Activated B cell treated with CpG ODN at 0.5 μM for 24 hours (primary cell): ENCODE data around the gene ERICH2. TPM values are rescaled to one million over a fixed set of nuclear protein-coding genes. Genes with fewer than 3 reads are reported as not detected.

Experiments
- ATAC-seq: fragments of 200-7000 bp; cut with Tn5 transposase; one replicate; pipeline ENCODE4 v1.10.0; 2021; ENCODE audit warnings: low read depth, mild to moderate bottlenecking, moderate library complexity
- CTCF ChIA-PET: fragments of 350-600 bp; sonication (Branson Sonifier 250); formaldehyde crosslinking; loops from one replicate; lab custom pipeline; 2021; ENCODE audit warnings: antibody characterized with exemption; lab: Charles Lee
- POLR2A ChIA-PET: fragments of 350-600 bp; sonication (Branson Sonifier 250); formaldehyde crosslinking; loops from one replicate; lab custom pipeline; 2021; ENCODE audit warnings: antibody characterized with exemption; lab: Charles Lee
- DNase-seq: peaks from one replicate; pipeline ENCODE4 v3.0.0; 2022
- H3K27ac Mint-ChIP-seq: one replicate; pipeline ENCODE4 v1.8.0; 2020; ENCODE audit warnings: mixed read lengths
- H3K27me3 Mint-ChIP-seq: one replicate; pipeline ENCODE4 v1.8.0; 2021; ENCODE audit warnings: mixed read lengths
- H3K36me3 Mint-ChIP-seq: one replicate; pipeline ENCODE4 v1.8.0; 2021; ENCODE audit warnings: low read depth, mixed read lengths
- H3K4me1 Mint-ChIP-seq: one replicate; pipeline ENCODE4 v1.8.0; 2021; ENCODE audit warnings: mixed read lengths
- H3K4me3 Mint-ChIP-seq: one replicate; pipeline ENCODE4 v1.8.0; 2020; ENCODE audit warnings: mild to moderate bottlenecking, mixed read lengths
- H3K9me3 Mint-ChIP-seq: one replicate; pipeline ENCODE4 v1.8.0; 2020; ENCODE audit warnings: mixed read lengths
- intact Hi-C: fragments of 100-400 bp; cut with micrococcal nuclease; formaldehyde crosslinking; loops from one replicate; pipeline ENCODE4 v1.15.1; 2024
- total RNA-seq: library from RNA; stranded (reverse); gene quantifications from 2 replicates; pipeline ENCODE4 v1.2.3, GENCODE V29; 2022
- TF ChIP-seq, protein P1 (sequence below): fragments of 200-600 bp; IDR thresholded peaks from one replicate; pipeline ENCODE4 v1.8.0; 2022; ENCODE audit warnings: antibody characterized with exemption, mild to moderate bottlenecking

The ERICH2 gene
- total RNA-seq, 1 donor from 2014 or later: not detected

DNA sequence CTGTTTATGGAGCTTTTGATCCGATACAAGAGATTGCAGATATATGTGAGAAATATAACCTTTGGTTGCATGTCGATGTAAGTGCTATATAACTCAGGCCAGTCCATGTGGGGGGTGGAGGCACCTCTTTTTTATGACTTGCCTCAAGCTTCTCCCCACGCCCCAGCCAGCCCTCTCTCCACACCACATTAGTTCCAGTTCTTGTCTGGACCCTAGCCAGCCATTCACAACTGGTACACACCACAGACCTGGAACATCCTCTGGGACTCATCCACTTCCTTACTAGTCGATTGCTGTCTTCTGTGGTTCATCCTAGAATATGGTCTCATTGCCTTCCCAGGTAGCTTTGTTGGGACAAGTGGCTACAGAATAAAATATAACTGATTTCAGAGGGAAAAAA is 77.5 kb downstream of the ERICH2 start:
- no peaks in the 10 kb centered on the region for H3K4me1 Mint-ChIP-seq
- no peak overlapping the region for H3K4me3 Mint-ChIP-seq
- intact Hi-C loops: no loop called here
- peaks cover 11% of the 10 kb centered on the region for H3K27me3 Mint-ChIP-seq
- H3K36me3 Mint-ChIP-seq: no peaks in the 10 kb centered on the region
- TF ChIP-seq, protein P1, sequence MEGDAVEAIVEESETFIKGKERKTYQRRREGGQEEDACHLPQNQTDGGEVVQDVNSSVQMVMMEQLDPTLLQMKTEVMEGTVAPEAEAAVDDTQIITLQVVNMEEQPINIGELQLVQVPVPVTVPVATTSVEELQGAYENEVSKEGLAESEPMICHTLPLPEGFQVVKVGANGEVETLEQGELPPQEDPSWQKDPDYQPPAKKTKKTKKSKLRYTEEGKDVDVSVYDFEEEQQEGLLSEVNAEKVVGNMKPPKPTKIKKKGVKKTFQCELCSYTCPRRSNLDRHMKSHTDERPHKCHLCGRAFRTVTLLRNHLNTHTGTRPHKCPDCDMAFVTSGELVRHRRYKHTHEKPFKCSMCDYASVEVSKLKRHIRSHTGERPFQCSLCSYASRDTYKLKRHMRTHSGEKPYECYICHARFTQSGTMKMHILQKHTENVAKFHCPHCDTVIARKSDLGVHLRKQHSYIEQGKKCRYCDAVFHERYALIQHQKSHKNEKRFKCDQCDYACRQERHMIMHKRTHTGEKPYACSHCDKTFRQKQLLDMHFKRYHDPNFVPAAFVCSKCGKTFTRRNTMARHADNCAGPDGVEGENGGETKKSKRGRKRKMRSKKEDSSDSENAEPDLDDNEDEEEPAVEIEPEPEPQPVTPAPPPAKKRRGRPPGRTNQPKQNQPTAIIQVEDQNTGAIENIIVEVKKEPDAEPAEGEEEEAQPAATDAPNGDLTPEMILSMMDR: no peak
- no peak overlapping the region for H3K27ac Mint-ChIP-seq
- DNase-seq: no peak
- H3K9me3 Mint-ChIP-seq: peaks cover 2% of the 10 kb centered on the region
- no peak for ATAC-seq
- ChIA-PET POLR2A (no interaction called here), CTCF (no interaction called here)

Other genes starting within 250 kb of the ERICH2 start
- not detected in 2 replicates for gene SP5, start 55.0 kb upstream of the ERICH2 start, total RNA-seq
- not detected in 2 replicates for gene GAD1, start 46.5 kb downstream of the ERICH2 start, total RNA-seq
- 60.7 and 69.7 TPM in 2 replicates for gene GORASP2, start 158.9 kb downstream of the ERICH2 start, total RNA-seq